CD14-positive monocyte (primary cell): ENCODE results near the gene CDKAL1. TPM values are rescaled to one million over a fixed set of nuclear protein-coding genes. Genes with fewer than 3 reads are reported as not detected.

Experiments
- DNase-seq, 3 donors: peaks; one replicate each; pipeline ENCODE4 v3.0.0-alpha.2; 2011 to 2022
- H2AFZ ChIP-seq: 2 replicates; pipeline ENCODE4 v1.6.0; 2012; ENCODE audit warnings: mild to moderate bottlenecking, low read depth, low read length, inconsistent platforms; ENCODE audit not compliant: insufficient read depth, poor library complexity, severe bottlenecking
- H3K27ac ChIP-seq, 2 donors: 1 replicate in 1 of 2; 2 replicates in 1 of 2; pipeline ENCODE4 v1.5.1; 2012 to 2013; ENCODE audit warnings: low read length in 2 of 2, control low read depth in 1 of 2, inconsistent platforms in 1 of 2, low read depth in 1 of 2, mild to moderate bottlenecking in 1 of 2
- H3K27me3 ChIP-seq, 2 donors: one replicate each; pipeline versions ENCODE4 v1.6.0 to v1.6.1; 2011 to 2013; ENCODE audit warnings: low read length in 2 of 2; ENCODE audit not compliant: control insufficient read depth in 2 of 2, insufficient read depth in 2 of 2
- H3K36me3 ChIP-seq, 2 donors: replicated peaks in 1 of 2; 1 replicate in 1 of 2; 2 replicates in 1 of 2; pipeline versions ENCODE4 v1.5.1 to v1.6.1; 2012 to 2013; ENCODE audit warnings: low read length in 2 of 2, control low read depth in 1 of 2, inconsistent platforms in 1 of 2, mild to moderate bottlenecking in 1 of 2; ENCODE audit not compliant: insufficient read depth in 2 of 2, control insufficient read depth in 1 of 2
- H3K4me1 ChIP-seq, 2 donors: 1 replicate in 1 of 2; 2 replicates in 1 of 2; pipeline versions ENCODE4 v1.5.1 to v1.6.1; 2012 to 2013; ENCODE audit warnings: low read length in 2 of 2, control low read depth in 1 of 2, inconsistent platforms in 1 of 2, mild to moderate bottlenecking in 1 of 2, moderate library complexity in 1 of 2; ENCODE audit not compliant: insufficient read depth in 2 of 2, control insufficient read depth in 1 of 2
- H3K4me2 ChIP-seq: replicated peaks from 2 replicates; pipeline ENCODE3; 2012; ENCODE audit warnings: low read length, moderate library complexity, mild to moderate bottlenecking; ENCODE audit not compliant: poor library complexity, severe bottlenecking; ENCODE audit errors: extremely low read depth
- H3K4me3 ChIP-seq, 3 experiments: fragments of 200-600 bp in 1 of 3; sonication (generic) in 1 of 3; replicated peaks in 1 of 3; 1 replicate in 2 of 3; 2 replicates in 1 of 3; pipeline ENCODE4 v1.5.1; 2011 to 2013; ENCODE audit warnings: low read length in 3 of 3, mild to moderate bottlenecking in 3 of 3, control low read depth in 2 of 3, low read depth in 2 of 3, inconsistent platforms in 1 of 3, moderate library complexity in 1 of 3
- H3K79me2 ChIP-seq: 2 replicates; pipeline ENCODE4 v1.6.0; 2012; ENCODE audit warnings: mild to moderate bottlenecking, control low read depth, inconsistent platforms, low read length, moderate library complexity; ENCODE audit not compliant: insufficient read depth
- H3K9ac ChIP-seq: 2 replicates; pipeline ENCODE4 v1.6.0; 2017; ENCODE audit warnings: low read length, mild to moderate bottlenecking; ENCODE audit not compliant: insufficient read depth, poor library complexity, severe bottlenecking
- H3K9me3 ChIP-seq, 2 donors: replicated peaks in 1 of 2; 1 replicate in 1 of 2; 2 replicates in 1 of 2; pipeline versions ENCODE4 v1.5.1 to v1.6.1; 2012 to 2013; ENCODE audit warnings: low read length in 2 of 2, control low read depth in 1 of 2; ENCODE audit not compliant: control insufficient read depth in 1 of 2, insufficient read depth in 1 of 2
- H4K20me1 ChIP-seq: 2 replicates; pipeline ENCODE4 v1.6.0; 2012; ENCODE audit warnings: mild to moderate bottlenecking, low read length, control low read depth, moderate library complexity; ENCODE audit not compliant: insufficient read depth
- H3K27ac Mint-ChIP-seq, 7 donors: one replicate each; pipeline ENCODE4 v1.8.0; 2020; ENCODE audit warnings: mild to moderate bottlenecking in 7 of 7, mixed read lengths in 7 of 7, moderate library complexity in 6 of 7, inconsistent platforms in 2 of 7
- H3K27me3 Mint-ChIP-seq, 3 donors: one replicate each; pipeline ENCODE4 v1.8.0; 2021 to 2022; ENCODE audit warnings: low read depth in 3 of 3, mild to moderate bottlenecking in 3 of 3, mixed read lengths in 3 of 3, moderate library complexity in 3 of 3, inconsistent platforms in 1 of 3
- H3K36me3 Mint-ChIP-seq, 2 donors: one replicate each; pipeline ENCODE4 v1.8.0; 2020; ENCODE audit warnings: mixed read lengths in 2 of 2, inconsistent platforms in 1 of 2, mild to moderate bottlenecking in 1 of 2
- H3K4me1 Mint-ChIP-seq: one replicate; pipeline ENCODE4 v1.8.0; 2020; ENCODE audit warnings: mild to moderate bottlenecking, mixed read lengths
- H3K4me3 Mint-ChIP-seq, 2 donors: one replicate each; pipeline ENCODE4 v1.8.0; 2020; ENCODE audit warnings: mild to moderate bottlenecking in 2 of 2, mixed read lengths in 2 of 2, moderate library complexity in 1 of 2
- H3K9me3 Mint-ChIP-seq, 7 donors: one replicate each; pipeline ENCODE4 v1.8.0; 2020 to 2022; ENCODE audit warnings: mixed read lengths in 7 of 7, mild to moderate bottlenecking in 6 of 7, moderate library complexity in 6 of 7, inconsistent platforms in 2 of 7
- CTCF ChIP-seq: fragments of 200-600 bp; IDR thresholded peaks from one replicate; pipeline ENCODE4 v1.8.0; 2022; ENCODE audit warnings: antibody characterized with exemption, mild to moderate bottlenecking
- WGBS: methylation state at CpG from one replicate; pipeline ENCODE4 v1.1.5; 2013; ENCODE audit warnings: missing lambda C conversion rate; ENCODE audit not compliant: insufficient coverage; 5-methylcytosine and 5-hydroxymethylcytosine counted together
- intact Hi-C, 2 donors: fragments of 100-400 bp; cut with micrococcal nuclease; formaldehyde crosslinking; loops; one replicate each; pipeline versions ENCODE4 v1.15.0 to v1.15.1; 2023
- polyA plus RNA-seq, 3 donors: library from polyadenylated mRNA; depleted of rRNA in 1 of 3; unstranded in 2 of 3; stranded (reverse) in 1 of 3; fragments of 300-500 nt in 2 of 3; fragments of >200 nt in 1 of 3; fragmentation: Illumina TruSeq in 2 of 3; gene quantifications; 1 replicate in 2 of 3; 2 replicates in 1 of 3; pipeline ENCODE4 v1.2.3, GENCODE V29; 2012 to 2021

The CDKAL1 gene
- polyA plus RNA-seq, 3 donors, result 3.2 to 12.4 (median 8.3) TPM

GRCh38 chr6:20791074-20791473 is 256.8 kb downstream of the CDKAL1 start:
- Mint-ChIP-seq H3K36me3 (peaks cover 8% of the 10 kb centered on the region in 2 donors), H3K27me3 (no peaks in the 10 kb centered on the region), H3K4me3 (no peak overlapping the region), H3K27ac (no peak overlapping the region), H3K4me1 (no peaks in the 10 kb centered on the region), H3K9me3 (no peaks in the 10 kb centered on the region)
- WGBS, result no CpG with 5 or more reads among the region's 4 CpGs
- no peak for DNase-seq
- TF ChIP-seq CTCF, result no peak
- Histone ChIP-seq H3K27me3 (no peaks in the 10 kb centered on the region), H3K36me3 (peaks cover 0 to 2% of the 10 kb centered on the region in 2 donors), H3K79me2 (no peaks in the 10 kb centered on the region), H3K4me3 (no peak overlapping the region), H4K20me1 (no peaks in the 10 kb centered on the region), H2AFZ (no peak overlapping the region), H3K4me1 (no peaks in the 10 kb centered on the region), H3K27ac (no peak overlapping the region), H3K4me2 (no peak overlapping the region), H3K9me3 (no peaks in the 10 kb centered on the region), H3K9ac (no peak overlapping the region)
- intact Hi-C loops, result no loop called here

- no peak for DNase-seq
- Mint-ChIP-seq H3K9me3 (no peaks in the 10 kb centered on the region), H3K4me3 (no peak overlapping the region), H3K27me3 (no peaks in the 10 kb centered on the region), H3K27ac (no peak overlapping the region), H3K4me1 (no peaks in the 10 kb centered on the region), H3K36me3 (peaks cover 6 to 8% of the 10 kb centered on the region in 2 donors)
- no peaks in the 10 kb centered on the region for H3K9me3 ChIP-seq
- no peak overlapping the region for H2AFZ ChIP-seq
- no peaks in the 10 kb centered on the region for H3K4me1 ChIP-seq
- intact Hi-C loops, result no loop called here
- no peak overlapping the region for H3K4me3 ChIP-seq
- H3K9ac ChIP-seq, result no peak overlapping the region
- H3K79me2 ChIP-seq, result no peaks in the 10 kb centered on the region
- no peak overlapping the region for H3K4me2 ChIP-seq
- no peak overlapping the region for H3K27ac ChIP-seq
- TF ChIP-seq CTCF, result no peak
- no peaks in the 10 kb centered on the region for H4K20me1 ChIP-seq
- H3K27me3 ChIP-seq, result no peaks in the 10 kb centered on the region
- peaks cover 0 to 2% of the 10 kb centered on the region in 2 donors for H3K36me3 ChIP-seq
- no CpG with 5 or more reads among the region's 2 CpGs for WGBS
Observed at GRCh38 chr6:20791944-20792343, 257.7 kb downstream of the CDKAL1 start.
